22Rv1 (cell line): ENCODE results near the gene SH3PXD2A.

Experiments used
- H3K27ac ChIP-seq: fragments of 450-650 bp; 2 replicates; pipeline ENCODE4 v1.5.1; 2017
- ZFX ChIP-seq: fragments of 450-650 bp; IDR thresholded peaks from 2 replicates; pipeline ENCODE4 v1.6.1; 2017; ENCODE audit warnings: antibody characterized with exemption, borderline replicate concordance
- TF ChIP-seq, protein P1 (sequence below): fragments of 450-650 bp; IDR thresholded peaks from 2 replicates; pipeline ENCODE4 v1.5.1; 2017; ENCODE audit warnings: mild to moderate bottlenecking

SH3PXD2A gene

DNA sequence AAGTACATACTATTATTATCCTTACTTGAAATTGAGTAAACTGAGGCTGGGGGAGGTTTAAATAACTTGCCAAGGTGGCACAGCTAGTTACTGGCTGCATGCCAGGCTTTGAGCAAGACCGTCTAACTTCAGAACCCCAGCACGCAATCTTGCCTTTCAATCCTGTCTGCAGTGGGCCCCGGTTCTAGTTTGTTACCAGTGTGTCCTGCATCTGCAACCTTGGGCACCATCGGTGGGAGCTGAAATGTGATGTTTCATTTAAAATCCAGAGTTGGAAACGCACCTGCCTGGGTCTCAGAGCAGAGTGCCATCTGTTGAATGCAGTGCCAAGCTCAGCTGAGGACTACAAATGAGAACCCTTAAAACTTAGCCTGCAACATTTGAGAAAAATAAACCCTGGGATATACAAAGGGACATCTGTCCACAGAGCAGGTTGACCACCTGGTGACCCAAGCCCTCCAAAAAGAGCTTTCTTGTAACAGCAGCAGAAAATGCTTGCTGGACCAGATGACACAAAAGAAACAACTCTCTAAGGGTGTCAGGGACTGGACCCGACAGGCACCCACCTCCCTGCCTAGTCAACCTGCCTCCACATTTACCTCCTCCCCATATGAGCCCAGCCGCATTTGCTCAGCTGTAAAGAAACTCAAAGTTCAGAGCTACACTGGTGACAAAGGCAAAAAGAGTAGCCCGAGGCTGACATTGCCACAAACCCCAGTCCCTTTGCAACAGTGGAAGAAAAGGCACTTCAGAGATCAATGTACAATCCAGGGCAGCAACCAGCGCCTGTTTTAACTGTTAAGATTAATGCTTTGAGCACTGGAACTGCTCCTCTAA, 1.7 kb downstream of the SH3PXD2A start:
- no peak overlapping the region for H3K27ac ChIP-seq
- TF ChIP-seq, protein P1, sequence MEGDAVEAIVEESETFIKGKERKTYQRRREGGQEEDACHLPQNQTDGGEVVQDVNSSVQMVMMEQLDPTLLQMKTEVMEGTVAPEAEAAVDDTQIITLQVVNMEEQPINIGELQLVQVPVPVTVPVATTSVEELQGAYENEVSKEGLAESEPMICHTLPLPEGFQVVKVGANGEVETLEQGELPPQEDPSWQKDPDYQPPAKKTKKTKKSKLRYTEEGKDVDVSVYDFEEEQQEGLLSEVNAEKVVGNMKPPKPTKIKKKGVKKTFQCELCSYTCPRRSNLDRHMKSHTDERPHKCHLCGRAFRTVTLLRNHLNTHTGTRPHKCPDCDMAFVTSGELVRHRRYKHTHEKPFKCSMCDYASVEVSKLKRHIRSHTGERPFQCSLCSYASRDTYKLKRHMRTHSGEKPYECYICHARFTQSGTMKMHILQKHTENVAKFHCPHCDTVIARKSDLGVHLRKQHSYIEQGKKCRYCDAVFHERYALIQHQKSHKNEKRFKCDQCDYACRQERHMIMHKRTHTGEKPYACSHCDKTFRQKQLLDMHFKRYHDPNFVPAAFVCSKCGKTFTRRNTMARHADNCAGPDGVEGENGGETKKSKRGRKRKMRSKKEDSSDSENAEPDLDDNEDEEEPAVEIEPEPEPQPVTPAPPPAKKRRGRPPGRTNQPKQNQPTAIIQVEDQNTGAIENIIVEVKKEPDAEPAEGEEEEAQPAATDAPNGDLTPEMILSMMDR, result no peak
- no peak for TF ChIP-seq ZFX

DNA sequence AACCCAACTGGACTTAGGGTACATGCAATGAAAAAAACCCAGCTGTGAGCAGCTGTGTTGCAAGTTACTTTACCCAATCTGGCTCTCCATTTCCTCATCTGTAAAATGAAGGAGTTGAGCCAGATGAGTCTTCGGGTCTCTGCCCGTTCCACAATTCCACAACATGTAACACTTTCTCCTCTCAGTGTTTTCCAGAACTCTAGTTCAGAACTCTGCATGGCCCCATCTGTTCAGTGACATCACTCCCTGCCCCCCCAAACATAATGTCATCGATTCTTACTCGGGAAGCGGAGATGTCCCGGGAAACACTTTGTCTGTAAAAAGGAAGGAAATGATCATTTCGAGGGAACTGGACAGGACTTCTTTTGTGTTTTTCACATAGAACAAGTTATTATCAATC, 2.5 kb downstream of the SH3PXD2A start:
- H3K27ac ChIP-seq, result no peak overlapping the region
- TF ChIP-seq ZFX, result no peak
- TF ChIP-seq, protein P1, result no peak

DNA sequence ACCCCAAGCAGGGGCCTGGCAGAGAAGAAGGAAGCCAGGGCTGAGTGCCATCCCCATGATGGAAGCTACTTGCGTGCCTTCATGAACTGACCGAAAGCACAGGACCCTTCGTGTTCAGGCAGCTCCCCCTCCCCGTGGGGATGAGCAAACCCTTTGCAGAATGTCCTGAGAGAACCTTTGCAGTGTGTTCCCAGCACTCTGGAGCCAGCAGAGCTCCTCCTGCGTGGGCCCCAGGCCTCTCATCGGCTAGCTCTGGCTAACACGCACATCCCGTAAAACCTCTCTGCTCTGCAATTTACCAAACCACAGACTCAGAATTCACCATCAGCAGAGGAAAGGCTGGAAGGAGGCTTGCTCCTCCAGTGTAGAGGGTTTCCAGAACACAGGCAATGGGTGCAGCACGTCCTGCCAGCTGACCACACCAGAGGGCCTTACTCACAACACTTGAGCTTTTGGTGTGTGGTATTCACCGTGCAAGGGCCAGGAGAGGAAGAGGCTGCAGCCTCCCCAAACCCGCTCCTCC, 3.1 kb downstream of the SH3PXD2A start:
- TF ChIP-seq, protein P1, result no peak
- TF ChIP-seq ZFX, result no peak
- no peak overlapping the region for H3K27ac ChIP-seq

DNA sequence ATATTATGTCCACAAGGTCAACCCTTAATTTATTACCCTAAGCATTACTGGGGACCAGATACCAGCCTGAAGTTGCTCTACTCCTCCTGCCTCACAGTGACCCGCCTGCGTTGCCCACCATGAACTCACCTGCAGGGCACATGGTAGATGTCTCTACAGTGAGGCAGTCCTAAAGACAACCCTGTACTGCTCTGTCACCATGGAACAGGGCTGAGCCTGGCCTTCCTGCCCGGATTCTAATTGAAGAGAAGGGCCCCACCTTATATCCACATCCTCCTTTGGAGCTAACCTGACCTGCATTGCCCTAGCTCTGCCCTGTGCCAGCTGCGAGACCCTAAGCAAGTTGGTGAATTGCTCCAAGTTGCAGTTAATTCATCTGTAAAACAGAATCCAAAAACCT, 4.1 kb downstream of the SH3PXD2A start:
- TF ChIP-seq ZFX, result no peak
- TF ChIP-seq, protein P1, result no peak
- no peak overlapping the region for H3K27ac ChIP-seq

DNA sequence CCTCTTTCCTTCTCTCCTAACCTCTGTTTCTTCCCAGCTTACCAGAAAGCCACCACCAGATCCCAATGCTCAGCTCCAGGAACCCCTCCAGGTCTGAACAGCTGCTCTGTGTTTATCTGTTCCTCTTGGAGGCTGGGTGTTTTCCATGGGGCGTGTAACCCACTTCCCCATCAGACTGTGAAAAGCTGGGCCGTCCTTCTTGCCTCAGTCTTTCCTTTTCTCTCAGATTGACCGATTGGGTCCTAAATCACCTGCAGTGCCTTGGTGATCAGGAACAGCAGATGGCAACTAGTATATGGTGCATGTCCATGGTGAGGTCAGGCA, 4.8 kb downstream of the SH3PXD2A start:
- H3K27ac ChIP-seq, result no peak overlapping the region
- no peak for TF ChIP-seq ZFX
- TF ChIP-seq, protein P1, result no peak

DNA sequence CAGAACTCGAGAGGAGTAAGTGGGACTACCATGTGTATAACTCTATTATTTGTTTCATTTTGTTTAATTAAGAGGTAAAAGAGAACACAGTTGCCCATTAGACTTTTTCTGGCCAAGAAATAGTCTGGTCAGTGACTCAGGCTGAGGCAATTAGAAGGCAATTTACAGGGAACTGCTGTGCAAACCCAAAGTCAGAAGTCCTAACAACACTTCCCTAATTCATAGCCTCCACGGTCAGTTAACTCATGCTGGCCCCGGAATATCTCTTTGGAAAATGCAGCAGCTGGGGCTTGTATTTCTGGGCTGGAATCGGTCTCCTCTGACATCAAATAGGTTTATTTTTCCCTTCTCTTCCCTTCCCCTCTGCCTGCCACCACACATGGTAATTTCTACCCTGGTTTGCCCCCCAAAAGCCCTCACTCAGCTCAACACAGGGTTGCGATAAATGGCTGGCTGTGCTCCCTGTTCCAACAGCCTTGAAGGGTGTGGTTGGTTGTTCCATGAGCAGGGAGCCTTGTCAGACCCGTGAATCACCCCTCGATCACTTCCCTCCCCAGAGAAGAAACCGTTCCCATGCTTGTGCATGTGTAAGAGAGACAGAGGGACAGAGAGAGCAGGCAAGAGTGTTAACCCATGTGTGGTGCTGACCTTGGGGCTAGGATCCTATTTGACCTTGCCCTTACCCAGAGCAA, 5.3 kb downstream of the SH3PXD2A start:
- TF ChIP-seq, protein P1, result no peak
- no peak for TF ChIP-seq ZFX
- H3K27ac ChIP-seq, result no peak overlapping the region
